ENCODE data around the gene DOCK9.

DOCK9 gene

GRCh38 chr13:98877466-98877865 is 100.4 kb downstream of the DOCK9 start:
- H3K4me3 ChIP-seq (ENCODE audit: low read depth, low read length) = no peak overlapping the region
- TF ChIP-seq, protein P1, sequence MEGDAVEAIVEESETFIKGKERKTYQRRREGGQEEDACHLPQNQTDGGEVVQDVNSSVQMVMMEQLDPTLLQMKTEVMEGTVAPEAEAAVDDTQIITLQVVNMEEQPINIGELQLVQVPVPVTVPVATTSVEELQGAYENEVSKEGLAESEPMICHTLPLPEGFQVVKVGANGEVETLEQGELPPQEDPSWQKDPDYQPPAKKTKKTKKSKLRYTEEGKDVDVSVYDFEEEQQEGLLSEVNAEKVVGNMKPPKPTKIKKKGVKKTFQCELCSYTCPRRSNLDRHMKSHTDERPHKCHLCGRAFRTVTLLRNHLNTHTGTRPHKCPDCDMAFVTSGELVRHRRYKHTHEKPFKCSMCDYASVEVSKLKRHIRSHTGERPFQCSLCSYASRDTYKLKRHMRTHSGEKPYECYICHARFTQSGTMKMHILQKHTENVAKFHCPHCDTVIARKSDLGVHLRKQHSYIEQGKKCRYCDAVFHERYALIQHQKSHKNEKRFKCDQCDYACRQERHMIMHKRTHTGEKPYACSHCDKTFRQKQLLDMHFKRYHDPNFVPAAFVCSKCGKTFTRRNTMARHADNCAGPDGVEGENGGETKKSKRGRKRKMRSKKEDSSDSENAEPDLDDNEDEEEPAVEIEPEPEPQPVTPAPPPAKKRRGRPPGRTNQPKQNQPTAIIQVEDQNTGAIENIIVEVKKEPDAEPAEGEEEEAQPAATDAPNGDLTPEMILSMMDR (IDR thresholded peaks at IDR 0.05; ENCODE audit: borderline replicate concordance, insufficient read depth, low read depth, low read length) = no peak

- TF ChIP-seq, protein P1 (IDR thresholded peaks at IDR 0.05; ENCODE audit: borderline replicate concordance, insufficient read depth, low read depth, low read length) = no peak
- no peak overlapping the region for H3K4me3 ChIP-seq (ENCODE audit: low read depth, low read length)
Measured at GRCh38 chr13:98875146-98875729, 102.6 kb downstream of the DOCK9 start.

GRCh38 chr13:98874029-98874397 is 103.9 kb downstream of the DOCK9 start:
- TF ChIP-seq, protein P1 (IDR thresholded peaks at IDR 0.05; ENCODE audit: borderline replicate concordance, insufficient read depth, low read depth, low read length) = no peak
- H3K4me3 ChIP-seq (ENCODE audit: low read depth, low read length) = no peak overlapping the region

- H3K4me3 ChIP-seq (ENCODE audit: low read depth, low read length) = no peak overlapping the region
- TF ChIP-seq, protein P1 (IDR thresholded peaks at IDR 0.05; ENCODE audit: borderline replicate concordance, insufficient read depth, low read depth, low read length) = no peak
Measured at GRCh38 chr13:98873377-98874028, 104.4 kb downstream of the DOCK9 start.

DNA sequence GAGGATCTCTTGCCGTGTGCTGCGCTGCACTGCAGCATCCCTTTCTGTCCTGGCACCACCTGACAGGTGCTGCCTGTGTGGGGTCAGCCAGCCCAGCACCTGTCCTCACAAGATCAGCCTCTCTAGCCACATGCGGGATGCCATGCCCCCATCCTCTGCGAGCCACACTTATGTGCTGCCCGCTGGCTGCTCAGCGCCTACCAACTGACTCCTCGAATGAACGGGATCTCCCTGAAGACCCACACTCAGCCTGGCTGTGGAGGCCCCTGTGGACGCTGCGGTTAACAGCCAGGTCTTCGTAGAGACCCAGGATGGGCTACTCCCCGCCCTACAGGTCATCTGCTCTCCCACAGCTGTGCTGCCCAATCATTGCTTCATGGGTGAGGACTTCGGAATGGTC is 106.1 kb downstream of the DOCK9 start:
- no peak overlapping the region for H3K4me3 ChIP-seq (ENCODE audit: low read depth, low read length)

DNA sequence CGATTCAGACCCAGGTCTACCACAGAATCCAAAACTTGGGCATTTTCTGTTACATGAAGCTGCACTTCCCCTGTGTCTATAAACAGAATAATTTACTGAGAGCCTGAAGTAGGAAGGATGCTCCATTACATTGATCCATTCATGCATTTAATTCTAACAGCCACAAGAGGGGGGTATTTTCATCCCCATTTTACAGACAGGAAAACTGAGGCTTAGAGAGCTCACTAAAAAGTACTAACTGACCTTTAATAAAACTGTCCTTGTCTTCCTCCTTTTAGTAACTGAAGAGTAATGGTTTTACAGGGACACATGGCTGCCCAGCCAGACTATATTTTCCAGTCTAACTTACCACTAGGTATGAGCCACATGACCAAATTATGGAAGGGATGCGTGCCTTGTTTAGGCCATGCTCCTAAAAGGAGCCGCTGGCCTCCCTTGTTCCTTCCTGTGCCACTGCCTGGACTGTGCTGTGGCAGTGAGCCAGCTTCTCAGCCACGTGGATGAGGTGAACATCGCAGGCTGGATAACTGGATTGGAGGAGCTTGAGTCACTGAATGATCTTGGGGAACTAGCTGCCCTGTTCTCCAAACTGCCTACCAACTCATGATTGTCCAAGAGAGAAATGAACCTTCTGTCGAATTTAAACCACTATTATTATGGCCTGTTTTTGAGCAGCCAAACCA is 108.3 kb downstream of the DOCK9 start:
- H3K4me3 ChIP-seq (ENCODE audit: low read depth, low read length) = no peak overlapping the region
- TF ChIP-seq, protein P1 (IDR thresholded peaks at IDR 0.05; ENCODE audit: borderline replicate concordance, insufficient read depth, low read depth, low read length) = peak; percentile 19; the same call in 1 of the 2 replicates

More for the DNA sequence above, 106.1 kb downstream of the DOCK9 start:
- TF ChIP-seq, protein P1 (IDR thresholded peaks at IDR 0.05; ENCODE audit: borderline replicate concordance, insufficient read depth, low read depth, low read length) = no peak
